HCT116 (cell line): ENCODE measurements around the gene ZIC5. TPM values are rescaled to one million over a fixed set of nuclear protein-coding genes. Genes with fewer than 3 reads are reported as not detected.

Experiments used
- ATAC-seq: fragments of 200-7000 bp; cut with Tn5 transposase; 2 replicates; pipeline ENCODE4 v1.9.1; 2020; ENCODE audit warnings: mild to moderate bottlenecking, moderate library complexity
- BruUV-seq: library from RNA; stranded (reverse); fragments of 400-500 nt; replicated peaks from 2 replicates; lab custom pipeline; 2021; lab: Mats Ljungman, UMichigan
- CTCF ChIA-PET: fragments of 300-600 bp; sonication (Branson Sonifier 250); formaldehyde crosslinking; loops from one replicate; lab custom pipeline; 2021; ENCODE audit warnings: antibody characterized with exemption; lab: Charles Lee
- POLR2A ChIA-PET: fragments of 300-600, 350-600 bp; sonication (Branson Sonifier 250); formaldehyde crosslinking; loops from one replicate; lab custom pipeline; 2021; ENCODE audit warnings: antibody characterized with exemption; lab: Charles Lee
- RAD21 ChIA-PET, 2 experiments: fragments of 300-600 bp; sonication (Branson Sonifier 250); formaldehyde crosslinking; loops; one replicate each; lab custom pipeline; 2023; ENCODE audit warnings: low total read pairs in 2 of 2; ENCODE audit not compliant: uncharacterized antibody in 2 of 2, unreplicated experiment in 2 of 2, low non-redundant PET in 1 of 2; lab: Charles Lee
- DNase-seq: peaks from one replicate; pipeline ENCODE4 v3.0.0-alpha.2; 2010; ENCODE audit warnings: low read depth, low spot score
- H2AFZ ChIP-seq: fragments of 200-600 bp; shearing (Covaris generic), sonication (generic); 2 replicates; pipeline ENCODE4 v1.6.1; 2017; ENCODE audit warnings: low read depth, mixed run types, mixed read lengths, antibody characterized with exemption, low read length; ENCODE audit not compliant: poor library complexity, severe bottlenecking
- H3K27ac ChIP-seq: 2 replicates; pipeline ENCODE4 v1.5.1; 2012; ENCODE audit warnings: low read depth, low read length
- H3K27me3 ChIP-seq: fragments of 200-600 bp; sonication (generic); 2 replicates; pipeline ENCODE4 v1.6.1; 2016; ENCODE audit warnings: mixed run types, low read length, mixed read lengths; ENCODE audit not compliant: insufficient read depth
- H3K36me3 ChIP-seq, 2 experiments: fragments of 200-500 bp in 1 of 2; fragments of 200-600 bp in 1 of 2; sonication (Bioruptor generic) in 1 of 2; sonication (generic) in 1 of 2; 2 replicates each; pipeline versions ENCODE4 v1.5.1 to v1.6.1; 2014 to 2016; ENCODE audit warnings: low read length in 2 of 2, inconsistent platforms in 1 of 2, mixed read lengths in 1 of 2, mixed run types in 1 of 2; ENCODE audit not compliant: insufficient read depth in 2 of 2, control insufficient read depth in 1 of 2
- H3K4me1 ChIP-seq, 2 experiments: fragments of 200-600 bp in 1 of 2; sonication (generic) in 1 of 2; 2 replicates each; pipeline versions ENCODE4 v1.5.1 to v1.6.1; 2012 to 2017; ENCODE audit warnings: low read length in 2 of 2, inconsistent platforms in 1 of 2, mild to moderate bottlenecking in 1 of 2, mixed read lengths in 1 of 2, mixed run types in 1 of 2, moderate library complexity in 1 of 2; ENCODE audit not compliant: insufficient read depth in 2 of 2, control insufficient read depth in 1 of 2
- H3K4me2 ChIP-seq: fragments of 200-600 bp; sonication (generic); 2 replicates; pipeline ENCODE4 v1.6.1; 2017; ENCODE audit warnings: mixed run types, low read length, mixed read lengths
- H3K4me3 ChIP-seq, 2 experiments: fragments of 200-600 bp in 1 of 2; sonication (generic) in 1 of 2; replicated peaks in 1 of 2; 2 replicates each; pipeline ENCODE4 v1.5.1; 2011 to 2016; ENCODE audit warnings: low read length in 2 of 2, control low read depth in 1 of 2, low read depth in 1 of 2, mild to moderate bottlenecking in 1 of 2, mixed read lengths in 1 of 2, mixed run types in 1 of 2
- H3K79me2 ChIP-seq: fragments of 200-600 bp; sonication (generic); 2 replicates; pipeline ENCODE4 v1.6.1; 2017; ENCODE audit warnings: mild to moderate bottlenecking, mixed run types, low read length, moderate library complexity, mixed read lengths; ENCODE audit not compliant: insufficient read depth
- H3K9ac ChIP-seq: fragments of 200-600 bp; sonication (generic); 2 replicates; pipeline ENCODE4 v1.6.1; 2016; ENCODE audit warnings: low read length, mixed read lengths
- H3K9me2 ChIP-seq: fragments of 200-600 bp; sonication (generic), shearing (Covaris generic); 2 replicates; pipeline ENCODE4 v1.6.1; 2017; ENCODE audit warnings: mixed run types, mild to moderate bottlenecking, moderate library complexity; ENCODE audit not compliant: insufficient read depth
- H3K9me3 ChIP-seq, 2 experiments: fragments of 200-500 bp in 1 of 2; fragments of 200-600 bp in 1 of 2; sonication (Bioruptor generic) in 1 of 2; sonication (generic) in 1 of 2; 2 replicates each; pipeline ENCODE4 v1.6.1; 2014 to 2017; ENCODE audit warnings: low read length in 2 of 2, mixed read lengths in 2 of 2, inconsistent platforms in 1 of 2, low read depth in 1 of 2, mild to moderate bottlenecking in 1 of 2, mixed run types in 1 of 2, moderate library complexity in 1 of 2; ENCODE audit not compliant: control insufficient read depth in 1 of 2, insufficient read depth in 1 of 2
- H4K20me1 ChIP-seq: fragments of 200-600 bp; sonication (generic), shearing (Covaris generic); 2 replicates; pipeline ENCODE4 v1.6.1; 2017; ENCODE audit warnings: mixed run types, mild to moderate bottlenecking, moderate library complexity; ENCODE audit not compliant: insufficient read depth
- ATF3 ChIP-seq: IDR thresholded peaks from 2 replicates; pipeline ENCODE4 v1.6.1; 2012
- CEBPB ChIP-seq: IDR thresholded peaks from 2 replicates; pipeline ENCODE4 v1.6.1; 2012; ENCODE audit warnings: low read depth
- CTCF ChIP-seq, 3 experiments: fragments of 200-600 bp in 1 of 3; sonication (generic) in 1 of 3; IDR thresholded peaks in 2 of 3; conservative IDR thresholded peaks in 1 of 3; 2 replicates each; pipeline ENCODE4 v1.5.1; 2012 to 2017; ENCODE audit warnings: low read depth in 2 of 3, low read length in 2 of 3, antibody characterized with exemption in 1 of 3, borderline replicate concordance in 1 of 3, control low read depth in 1 of 3, mild to moderate bottlenecking in 1 of 3, mixed read lengths in 1 of 3, mixed run types in 1 of 3, moderate library complexity in 1 of 3; ENCODE audit not compliant: insufficient read depth in 1 of 3
- EGR1 ChIP-seq: IDR thresholded peaks from 2 replicates; pipeline ENCODE4 v1.6.1; 2012; ENCODE audit warnings: low read depth
- ELF1 ChIP-seq: IDR thresholded peaks from 2 replicates; pipeline ENCODE4 v1.6.1; 2012; ENCODE audit warnings: low read depth, borderline replicate concordance
- EZH2 ChIP-seq: fragments of 200-600 bp; sonication (generic); IDR thresholded peaks from 2 replicates; pipeline ENCODE4 v1.6.1; 2017; ENCODE audit warnings: antibody characterized with exemption, mixed run types
- EZH2phosphoT487 ChIP-seq: fragments of 200-600 bp; IDR thresholded peaks from 2 replicates; pipeline ENCODE4 v1.6.1; 2018; ENCODE audit warnings: antibody characterized with exemption, borderline replicate concordance
- FOSL1 ChIP-seq: IDR thresholded peaks from 2 replicates; pipeline ENCODE4 v1.6.1; 2012; ENCODE audit warnings: low read depth
- JUND ChIP-seq: IDR thresholded peaks from 2 replicates; pipeline ENCODE4 v1.6.1; 2012
- POLR2A ChIP-seq: IDR thresholded peaks from 2 replicates; pipeline ENCODE4 v1.7.0; 2011; ENCODE audit warnings: borderline replicate concordance; ENCODE audit not compliant: insufficient read depth, insufficient read length; ENCODE audit errors: extremely low read depth
- SIN3A ChIP-seq: IDR thresholded peaks from 2 replicates; pipeline ENCODE4 v1.6.1; 2012; ENCODE audit warnings: low read depth
- SP1 ChIP-seq: IDR thresholded peaks from 2 replicates; pipeline ENCODE4 v1.6.1; 2012; ENCODE audit warnings: low read depth
- SRF ChIP-seq: IDR thresholded peaks from 2 replicates; pipeline ENCODE4 v1.6.1; 2012; ENCODE audit warnings: low read depth
- TCF7L2 ChIP-seq: IDR thresholded peaks from 2 replicates; pipeline ENCODE4 v1.7.0; 2011; ENCODE audit warnings: borderline replicate concordance, inconsistent platforms; ENCODE audit not compliant: insufficient read depth, insufficient read length; ENCODE audit errors: extremely low read depth
- ZFX ChIP-seq: fragments of 450-650 bp; IDR thresholded peaks from 2 replicates; pipeline ENCODE4 v1.6.1; 2017
- ZNF274 ChIP-seq: fragments of 200-500 bp; sonication (Bioruptor generic); IDR thresholded peaks from 2 replicates; pipeline ENCODE4 v1.6.1; 2014; ENCODE audit warnings: mild to moderate bottlenecking, low read depth, low read length, inconsistent platforms
- intact Hi-C: fragments of 100-400 bp; cut with micrococcal nuclease; formaldehyde crosslinking; loops from 2 replicates; pipeline ENCODE4 v1.10.0; 2022
- total RNA-seq: library from RNA; stranded (reverse); gene quantifications from one replicate; pipeline ENCODE4 v1.2.1, GENCODE V29; 2021; ENCODE audit not compliant: unreplicated experiment

Gene ZIC5
- total RNA-seq, 1 experiment from 2014 or later: 10.3 TPM

GRCh38 chr13:99982036-99982730 lies 10.6 kb upstream of the ZIC5 start:
- Histone ChIP-seq H3K27me3 (no peaks in the 10 kb centered on the region), H3K27ac (peak overlapping the region; percentile 100), H3K4me2 (peak overlapping the region; percentile 99), H3K36me3 (peaks cover 0 to 6% of the 10 kb centered on the region in 2 experiments; a peak in 2 of 4 replicates), H3K4me3 (peak overlapping the region; percentile 85 to 96), H4K20me1 (no peaks in the 10 kb centered on the region), H3K4me1 (peaks cover 21 to 28% of the 10 kb centered on the region in 2 experiments)
- POLR2A ChIA-PET: no interaction called here
- no peak for DNase-seq
- no TSS peak for BruUV-seq
- TF ChIP-seq CEBPB (no peak), ATF3 (no peak), ZFX (peak; percentile 92)
- TF ChIP-seq, all 23 proteins: peak for 1
- Histone ChIP-seq H2AFZ (no peak overlapping the region), H3K79me2 (peaks cover 32% of the 10 kb centered on the region), H3K9me3 (no peaks in the 10 kb centered on the region), H3K9ac (peak overlapping the region; percentile 86), H3K9me2 (no peaks in the 10 kb centered on the region)
- RAD21 ChIA-PET: interaction anchor here (0.6 to 0.7 kb wide), 4 partner anchors 22 to 253 kb away, joined by 5 to 13 read pairs (median 8); no protein-coding TSS in a partner anchor
- ATAC-seq: peak; percentile 2; the same call in 1 of the 2 replicates
- CTCF ChIA-PET: interaction anchor here (1.0 kb wide), 1 partner anchor 253 kb away, joined by 5 read pairs; no protein-coding TSS in a partner anchor
- intact Hi-C loops: no loop called here

- ATAC-seq (no peak), DNase-seq (no peak)
- ChIA-PET CTCF (interaction anchor here (1.0 kb wide), 1 partner anchor 254 kb away, joined by 5 read pairs; no protein-coding TSS in a partner anchor), POLR2A (interaction anchor here (0.7 to 2.1 kb wide), 5 partner anchors 8 to 1163 kb away, joined by 3 to 21 read pairs (median 5); partner anchors contain the start of genes GGACT and ZIC5), RAD21 (interaction anchor here in 1 of 2 experiments (0.8 kb wide), 1 partner anchor 63 kb away, joined by 3 read pairs; no protein-coding TSS in a partner anchor)
- H3K9me2 ChIP-seq: no peaks in the 10 kb centered on the region
- peak within 1 kb of the TSS; percentile 86 for H3K9ac ChIP-seq
- peak within 1 kb of the TSS; percentile 85 to 96 for H3K4me3 ChIP-seq
- H2AFZ ChIP-seq: no peak within 1 kb of the TSS
- intact Hi-C loops: no loop called here
- H3K79me2 ChIP-seq: peaks cover 32% of the 10 kb centered on the region
- no TSS peak for BruUV-seq
- peak within 1 kb of the TSS; percentile 100 for H3K27ac ChIP-seq
- peak within 1 kb of the TSS; percentile 99 for H3K4me2 ChIP-seq
- TF ChIP-seq ZNF274 (no peak), EZH2 (no peak), SRF (no peak), EGR1 (no peak), JUND (no peak), SIN3A (no peak), FOSL1 (no peak), EZH2phosphoT487 (no peak), CEBPB (no peak), TCF7L2 (no peak), ZFX (no peak), ELF1 (no peak), POLR2A (no peak), CTCF (IDR thresholded peaks at IDR 0.05 in 2 of 3, conservative IDR thresholded peaks at IDR 0.05 in 1 of 3; ENCODE audit: borderline replicate concordance in 1 of 3, insufficient read depth in 1 of 3, low read depth in 2 of 3, low read length in 2 of 3) (no peak), SP1 (no peak)
- no peaks in the 10 kb centered on the region for H3K9me3 ChIP-seq
- H3K27me3 ChIP-seq: no peaks in the 10 kb centered on the region
- H3K4me1 ChIP-seq: peaks cover 18 to 28% of the 10 kb centered on the region in 2 experiments
- H3K36me3 ChIP-seq: peaks cover 0 to 6% of the 10 kb centered on the region in 2 experiments; a peak in 2 of 4 replicates
- H4K20me1 ChIP-seq: no peaks in the 10 kb centered on the region
Observed at GRCh38 chr13:99981735-99982035, 10.1 kb upstream of the ZIC5 start, which contains the start of gene ZIC2. Gene ZIC2 (plus strand): TSS chr13:99981784. CDS start chr13:99982065, 281 bp downstream.
